ENCODE data around the gene ECE1.

Gene ECE1

GRCh38 chr1:21258331-21259134 is 31.7 kb downstream of the ECE1 start:
- no peak for DNase-seq (ENCODE audit: low spot score in 2 of 2)
- Mint-ChIP-seq H3K9me3 (no peaks in the 10 kb centered on the region), H3K27me3 (no peaks in the 10 kb centered on the region), H3K27ac (peak overlapping the region; percentile 21), H3K4me3 (no peak overlapping the region), H3K4me1 (peaks cover 12% of the 10 kb centered on the region), H3K36me3 (peaks cover 26% of the 10 kb centered on the region)
- no peak for ATAC-seq (ENCODE audit: low read depth)

GRCh38 chr1:21257431-21258135 is 32.7 kb downstream of the ECE1 start:
- no peaks in the 10 kb centered on the region for H3K27me3 Mint-ChIP-seq
- H3K9me3 Mint-ChIP-seq, result no peaks in the 10 kb centered on the region
- H3K27ac Mint-ChIP-seq, result peak overlapping the region; percentile 21
- H3K4me1 Mint-ChIP-seq, result peaks cover 12% of the 10 kb centered on the region
- ATAC-seq (ENCODE audit: low read depth) (no peak), DNase-seq (ENCODE audit: low spot score in 2 of 2) (no peak)
- H3K4me3 Mint-ChIP-seq, result no peak overlapping the region
- peaks cover 26% of the 10 kb centered on the region for H3K36me3 Mint-ChIP-seq

GRCh38 chr1:21256776-21257175 is 33.5 kb downstream of the ECE1 start:
- Mint-ChIP-seq H3K27me3 (no peaks in the 10 kb centered on the region), H3K36me3 (peaks cover 30% of the 10 kb centered on the region), H3K27ac (no peak overlapping the region), H3K9me3 (no peaks in the 10 kb centered on the region), H3K4me3 (no peak overlapping the region), H3K4me1 (peaks cover 12% of the 10 kb centered on the region)
- no peak for ATAC-seq (ENCODE audit: low read depth)
- no peak for DNase-seq (ENCODE audit: low spot score in 2 of 2)

GRCh38 chr1:21255943-21256320 is 34.3 kb downstream of the ECE1 start:
- no peak for DNase-seq (ENCODE audit: low spot score in 2 of 2)
- no peak for ATAC-seq (ENCODE audit: low read depth)
- H3K27me3 Mint-ChIP-seq, result no peaks in the 10 kb centered on the region
- no peak overlapping the region for H3K4me3 Mint-ChIP-seq
- peaks cover 9% of the 10 kb centered on the region for H3K4me1 Mint-ChIP-seq
- H3K9me3 Mint-ChIP-seq, result no peaks in the 10 kb centered on the region
- no peak overlapping the region for H3K27ac Mint-ChIP-seq
- H3K36me3 Mint-ChIP-seq, result peaks cover 25% of the 10 kb centered on the region

- H3K4me1 Mint-ChIP-seq, result peaks cover 9% of the 10 kb centered on the region
- no peaks in the 10 kb centered on the region for H3K27me3 Mint-ChIP-seq
- peak overlapping the region; percentile 39 for H3K27ac Mint-ChIP-seq
- ATAC-seq (ENCODE audit: low read depth), result peak; percentile 85
- no peaks in the 10 kb centered on the region for H3K9me3 Mint-ChIP-seq
- H3K4me3 Mint-ChIP-seq, result no peak overlapping the region
- DNase-seq (ENCODE audit: low spot score in 2 of 2), result peak; percentile 82 to 88
- peaks cover 26% of the 10 kb centered on the region for H3K36me3 Mint-ChIP-seq
Measured at GRCh38 chr1:21255284-21255942, 34.9 kb downstream of the ECE1 start.

GRCh38 chr1:21254335-21254951 is 35.8 kb downstream of the ECE1 start:
- Mint-ChIP-seq H3K9me3 (no peaks in the 10 kb centered on the region), H3K27me3 (no peaks in the 10 kb centered on the region), H3K4me1 (peaks cover 7% of the 10 kb centered on the region), H3K27ac (no peak overlapping the region), H3K36me3 (peaks cover 22% of the 10 kb centered on the region), H3K4me3 (no peak overlapping the region)
- DNase-seq (ENCODE audit: low spot score in 2 of 2) (no peak), ATAC-seq (ENCODE audit: low read depth) (peak; percentile 5)

- no peak overlapping the region for H3K4me3 Mint-ChIP-seq
- H3K4me1 Mint-ChIP-seq, result peaks cover 7% of the 10 kb centered on the region
- no peak for DNase-seq (ENCODE audit: low spot score in 2 of 2)
- peaks cover 23% of the 10 kb centered on the region for H3K36me3 Mint-ChIP-seq
- no peak overlapping the region for H3K27ac Mint-ChIP-seq
- no peaks in the 10 kb centered on the region for H3K27me3 Mint-ChIP-seq
- ATAC-seq (ENCODE audit: low read depth), result no peak
- no peaks in the 10 kb centered on the region for H3K9me3 Mint-ChIP-seq
Measured at GRCh38 chr1:21251773-21252471, 38.3 kb downstream of the ECE1 start.

- H3K4me1 Mint-ChIP-seq, result peaks cover 4% of the 10 kb centered on the region
- no peak for ATAC-seq (ENCODE audit: low read depth)
- no peaks in the 10 kb centered on the region for H3K9me3 Mint-ChIP-seq
- no peak overlapping the region for H3K27ac Mint-ChIP-seq
- H3K4me3 Mint-ChIP-seq, result no peak overlapping the region
- H3K36me3 Mint-ChIP-seq, result peaks cover 26% of the 10 kb centered on the region
- no peak for DNase-seq (ENCODE audit: low spot score in 2 of 2)
- H3K27me3 Mint-ChIP-seq, result no peaks in the 10 kb centered on the region
Measured at GRCh38 chr1:21249940-21250493, 40.2 kb downstream of the ECE1 start.

GRCh38 chr1:21247892-21248715 is 42.2 kb downstream of the ECE1 start:
- DNase-seq (ENCODE audit: low spot score in 2 of 2) (no peak), ATAC-seq (ENCODE audit: low read depth) (no peak)
- Mint-ChIP-seq H3K36me3 (peaks cover 32% of the 10 kb centered on the region), H3K27ac (peak overlapping the region; percentile 63), H3K9me3 (no peaks in the 10 kb centered on the region), H3K4me3 (no peak overlapping the region), H3K4me1 (no peaks in the 10 kb centered on the region), H3K27me3 (no peaks in the 10 kb centered on the region)

GRCh38 chr1:21246905-21247642 is 43.2 kb downstream of the ECE1 start:
- Mint-ChIP-seq H3K36me3 (peaks cover 33% of the 10 kb centered on the region), H3K27ac (no peak overlapping the region), H3K4me3 (no peak overlapping the region), H3K9me3 (no peaks in the 10 kb centered on the region), H3K4me1 (no peaks in the 10 kb centered on the region), H3K27me3 (no peaks in the 10 kb centered on the region)
- DNase-seq (ENCODE audit: low spot score in 2 of 2), result no peak
- no peak for ATAC-seq (ENCODE audit: low read depth)

- Mint-ChIP-seq H3K27ac (no peak overlapping the region), H3K4me3 (no peak overlapping the region), H3K36me3 (peaks cover 28% of the 10 kb centered on the region), H3K9me3 (no peaks in the 10 kb centered on the region), H3K27me3 (no peaks in the 10 kb centered on the region), H3K4me1 (no peaks in the 10 kb centered on the region)
- ATAC-seq (ENCODE audit: low read depth) (no peak), DNase-seq (ENCODE audit: low spot score in 2 of 2) (no peak)
Measured at GRCh38 chr1:21245688-21246229, 44.5 kb downstream of the ECE1 start.

All from memory B cell (primary cell).